HG03342 (cell line): ENCODE measurements around the gene NLRC5.
"Not testable (repeated sequence)": the region's sequence is repeated elsewhere in the genome, so short reads cannot be mapped to it uniquely, and the experiment has no call there.

Experiments used
- ATAC-seq: cut with Tn5 transposase; IDR thresholded peaks from one replicate; pipeline ENCODE4 v1.9.1; 2021; ENCODE audit warnings: mild to moderate bottlenecking, moderate library complexity; ENCODE audit not compliant: unreplicated experiment

Gene NLRC5

GRCh38 chr16:56961851-56962281 is 27.5 kb upstream of the NLRC5 start, which contains the start of gene CETP:
TSS of gene CETP (plus strand) at chr16:56961950. CDS start at chr16:56961980, 30 bp downstream.
- no peak for ATAC-seq

GRCh38 chr16:56964243-56965148 is 24.9 kb upstream of the NLRC5 start:
- peak; percentile 72 for ATAC-seq

- no peak for ATAC-seq
Measured at GRCh38 chr16:56965149-56966092, 23.9 kb upstream of the NLRC5 start.

DNA sequence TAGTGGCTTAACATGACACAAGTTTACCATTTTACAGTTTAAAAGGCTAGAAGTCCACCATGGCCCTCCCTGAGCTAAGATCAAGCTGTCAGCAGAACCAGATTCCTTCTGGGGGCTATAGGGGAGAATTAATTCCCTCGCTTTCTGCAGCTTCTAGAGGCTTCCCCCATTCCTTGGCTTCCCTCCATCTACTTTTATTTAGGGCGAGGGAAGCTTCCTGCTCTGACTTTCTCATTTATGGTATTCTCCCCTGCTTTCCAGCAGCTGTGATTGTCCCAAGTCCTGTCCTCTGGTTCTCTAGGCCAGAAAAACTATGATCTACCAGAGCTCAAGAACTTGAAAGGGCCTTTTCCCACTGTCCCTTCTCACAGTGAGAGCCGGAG is 23.3 kb upstream of the NLRC5 start:
- ATAC-seq, result no peak

DNA sequence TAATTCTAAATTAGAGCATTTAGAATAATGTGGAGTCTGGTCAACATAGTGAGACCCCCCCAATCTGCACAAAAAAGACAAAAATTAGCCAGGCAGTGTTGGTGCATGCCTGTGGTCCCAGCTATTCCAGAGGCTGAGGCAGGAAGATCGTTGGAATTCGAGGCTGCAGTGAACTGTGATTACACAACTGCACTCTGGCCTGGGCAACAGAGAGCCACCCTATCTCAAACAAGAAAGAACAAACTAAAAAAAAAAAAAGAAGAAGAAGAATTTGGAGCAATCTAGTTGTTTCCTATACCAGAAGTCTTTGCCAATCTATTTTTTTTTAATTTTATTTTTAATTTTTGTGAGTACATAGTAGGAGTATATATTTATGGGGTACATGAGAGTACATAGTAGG is 21.6 kb upstream of the NLRC5 start:
- no peak for ATAC-seq

DNA sequence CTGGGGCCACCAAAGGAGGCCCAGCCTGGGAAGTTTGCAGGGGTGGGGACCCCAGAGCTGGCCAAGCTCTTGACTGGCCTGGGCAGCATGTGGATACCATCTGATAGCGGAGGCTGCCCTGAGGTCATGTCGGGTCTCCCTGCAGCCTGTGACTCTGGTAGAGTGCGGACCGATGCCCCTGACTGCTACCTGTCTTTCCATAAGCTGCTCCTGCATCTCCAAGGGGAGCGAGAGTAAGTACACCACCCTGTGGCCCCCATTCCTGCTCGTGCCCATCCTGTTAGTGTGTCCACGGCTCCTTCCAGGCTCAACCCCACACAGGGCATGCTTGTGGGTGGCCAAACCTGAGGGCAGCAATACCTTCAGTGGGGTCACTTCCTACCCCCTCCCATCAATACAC is 19.6 kb upstream of the NLRC5 start:
- no peak for ATAC-seq

DNA sequence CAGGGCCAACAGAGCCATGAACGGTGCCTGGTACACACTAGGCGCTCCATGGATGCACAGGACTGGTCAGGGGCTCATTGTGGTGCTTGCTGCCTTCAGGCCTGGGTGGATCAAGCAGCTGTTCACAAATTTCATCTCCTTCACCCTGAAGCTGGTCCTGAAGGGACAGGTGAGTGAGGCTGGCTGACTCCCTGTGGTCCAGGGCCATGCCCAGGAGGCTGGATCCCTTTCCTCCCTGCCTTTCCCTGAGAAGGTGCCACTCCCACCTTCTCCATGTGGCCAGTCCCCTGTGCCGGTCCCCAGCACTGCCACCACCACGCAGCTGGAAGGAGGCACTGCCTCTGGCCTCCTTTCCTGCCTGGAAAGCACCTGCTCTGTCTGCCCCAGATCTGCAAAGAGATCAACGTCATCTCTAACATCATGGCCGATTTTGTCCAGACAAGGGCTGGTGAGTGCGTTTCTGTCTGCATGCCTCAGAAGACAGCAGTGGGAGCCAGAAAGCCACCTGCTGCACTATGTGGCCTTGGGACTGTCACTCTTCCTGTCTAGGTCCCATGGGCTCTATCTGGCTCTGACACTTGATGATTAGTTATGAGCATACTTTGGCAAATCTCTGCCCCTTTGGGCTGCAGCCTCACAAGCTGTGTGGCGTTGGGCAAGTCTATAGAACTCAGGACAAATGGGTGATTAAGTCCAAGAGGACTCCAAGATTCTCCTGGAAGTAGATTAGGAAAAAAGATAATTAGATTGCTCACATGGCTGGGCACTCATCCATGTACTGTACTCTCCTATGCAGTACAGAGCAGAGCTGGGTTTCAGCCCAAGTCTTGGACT is 18.2 kb upstream of the NLRC5 start:
- peak; percentile 86 for ATAC-seq

DNA sequence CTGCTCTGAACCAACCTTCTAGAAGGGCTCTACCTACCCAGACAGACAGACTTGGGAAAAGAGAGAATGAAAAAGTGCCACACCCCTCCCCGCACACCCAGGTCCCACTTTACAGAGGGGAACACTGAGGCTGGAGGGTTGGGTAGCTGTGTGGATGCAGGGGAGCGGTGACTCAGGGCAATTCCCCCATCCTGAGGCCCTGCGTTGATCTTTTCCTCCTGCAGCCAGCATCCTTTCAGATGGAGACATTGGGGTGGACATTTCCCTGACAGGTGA is 17.7 kb upstream of the NLRC5 start:
- ATAC-seq, result no peak

DNA sequence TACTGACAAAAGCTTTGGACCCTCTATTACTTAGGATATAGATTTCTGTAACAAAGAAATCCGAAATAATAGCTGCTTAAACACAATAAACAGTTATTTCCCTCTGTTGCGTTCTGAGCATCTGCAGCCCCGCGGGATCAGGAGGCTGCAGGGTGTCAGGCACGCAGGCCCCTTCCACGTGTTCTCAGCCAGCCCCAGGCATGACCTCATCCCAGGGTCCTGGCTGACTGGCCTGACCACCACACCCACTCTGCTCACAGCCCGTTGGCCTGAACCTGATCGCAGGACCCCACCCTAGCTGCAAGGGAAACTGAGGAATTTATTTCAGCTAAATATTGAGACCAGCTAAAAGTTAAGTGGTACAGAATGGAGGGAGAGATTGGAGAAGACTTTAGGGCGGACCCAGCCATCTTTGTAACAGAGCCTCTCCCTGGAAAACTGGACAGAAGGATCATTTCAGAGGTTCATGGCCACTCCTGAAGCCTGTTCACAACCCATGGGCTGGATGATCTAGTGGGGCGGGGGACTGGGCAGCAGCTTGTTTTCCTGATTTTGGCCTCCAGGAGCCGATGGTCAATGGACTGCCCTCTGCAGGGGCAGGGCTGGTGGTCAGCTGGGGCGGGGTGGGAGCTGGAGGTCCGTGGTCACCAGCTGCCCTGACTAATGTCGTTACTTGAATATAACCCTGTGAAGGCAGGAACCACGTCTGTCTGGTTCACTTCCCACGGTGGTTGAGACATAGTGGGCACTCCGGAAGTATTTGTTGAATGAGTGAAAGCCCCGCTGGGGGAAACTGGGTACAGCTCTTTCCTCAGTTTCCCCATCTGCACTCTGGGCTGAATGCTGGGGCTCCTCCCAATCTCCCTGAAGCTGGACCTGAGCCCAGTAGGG is 16.7 kb upstream of the NLRC5 start:
- no peak for ATAC-seq

DNA sequence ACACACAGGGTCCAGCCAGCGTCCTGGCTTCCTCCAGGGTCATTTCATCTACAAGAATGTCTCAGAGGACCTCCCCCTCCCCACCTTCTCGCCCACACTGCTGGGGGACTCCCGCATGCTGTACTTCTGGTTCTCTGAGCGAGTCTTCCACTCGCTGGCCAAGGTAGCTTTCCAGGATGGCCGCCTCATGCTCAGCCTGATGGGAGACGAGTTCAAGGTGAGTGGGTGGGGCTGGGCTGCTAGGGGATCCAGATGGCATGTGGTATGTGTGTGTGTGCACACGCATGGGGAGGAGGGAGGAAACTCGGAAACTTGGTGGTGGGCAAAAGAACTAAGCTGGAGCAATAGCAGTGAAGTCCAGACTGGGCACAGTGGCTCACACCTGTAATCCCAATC is 16.1 kb upstream of the NLRC5 start:
- ATAC-seq, result no peak

DNA sequence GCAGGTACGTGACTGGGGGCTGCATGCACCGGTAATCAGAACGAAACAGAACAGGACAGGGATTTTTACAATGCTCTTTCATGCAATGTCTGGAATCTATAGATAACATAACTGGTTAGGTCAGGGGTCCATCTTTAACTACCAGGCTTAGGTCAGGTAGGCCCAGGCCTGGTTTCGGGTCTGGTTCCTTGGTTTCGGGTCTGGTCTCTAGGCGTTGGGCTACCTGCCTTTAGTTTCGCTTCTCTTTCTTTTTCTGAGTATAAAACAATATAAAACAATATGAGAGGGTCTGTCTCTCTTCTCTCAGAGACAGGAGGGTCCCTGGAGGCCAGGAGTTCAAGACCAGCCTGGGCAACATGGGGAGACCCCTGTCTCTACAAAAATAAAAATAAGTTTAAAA is 15.5 kb upstream of the NLRC5 start:
- ATAC-seq, result not testable (repeated sequence)

DNA sequence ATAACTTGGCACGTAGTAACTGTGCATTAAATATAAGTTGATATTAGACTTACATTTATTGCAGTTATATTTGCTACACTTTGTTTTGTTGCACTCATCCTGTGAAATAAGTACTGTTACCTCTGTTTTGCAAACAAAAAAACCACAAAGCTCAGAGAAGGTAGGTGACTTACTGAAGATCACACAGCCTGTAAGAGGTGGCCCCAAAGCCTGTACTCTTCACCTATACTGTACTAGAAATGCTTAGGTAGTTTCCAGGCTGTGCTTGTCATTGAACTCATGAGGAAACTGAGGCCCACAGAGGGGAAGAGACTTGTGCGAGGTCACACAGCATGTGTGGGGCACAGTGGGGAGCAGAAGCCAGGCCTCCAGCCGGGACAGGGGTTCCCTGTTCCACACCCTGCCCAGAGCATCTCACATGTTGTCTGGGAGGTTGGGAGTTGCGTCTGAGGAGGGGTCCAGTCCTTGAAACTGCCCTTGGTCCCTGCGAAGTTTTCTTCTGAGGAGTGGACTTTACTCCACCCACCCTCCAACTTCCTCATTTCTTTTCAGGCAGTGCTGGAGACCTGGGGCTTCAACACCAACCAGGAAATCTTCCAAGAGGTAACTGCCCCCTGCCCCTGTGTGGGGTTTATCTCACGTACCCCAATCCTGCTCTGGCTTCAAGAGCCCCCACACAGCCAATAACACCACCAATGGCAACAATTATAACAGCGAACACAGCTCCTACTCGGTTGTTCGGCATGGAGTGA is 14.6 kb upstream of the NLRC5 start:
- ATAC-seq, result no peak

DNA sequence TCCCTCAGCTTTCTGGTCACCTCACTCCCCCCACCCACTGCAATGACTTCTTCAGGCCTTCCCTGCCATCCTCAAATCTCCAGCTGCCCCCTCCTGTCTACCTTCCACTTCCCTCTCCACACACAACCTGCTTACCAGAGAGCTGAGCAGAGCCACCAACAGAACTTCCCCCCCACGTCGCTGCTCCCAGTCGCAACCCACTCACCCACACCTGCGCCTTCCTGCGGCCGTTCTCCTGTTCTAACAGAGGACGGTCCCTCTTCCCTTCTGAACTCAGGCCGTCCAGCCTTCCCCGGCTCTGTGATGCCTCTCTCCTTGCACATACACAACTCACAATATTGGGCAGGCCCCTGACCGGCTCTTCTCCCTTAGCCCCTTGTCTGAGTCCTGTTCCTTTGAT is 13.6 kb upstream of the NLRC5 start:
- ATAC-seq, result no peak

GRCh38 chr16:56977216-56977615 is 12.1 kb upstream of the NLRC5 start:
- no peak for ATAC-seq

- ATAC-seq, result no peak
Measured at GRCh38 chr16:56977823-56978430, 11.4 kb upstream of the NLRC5 start.

DNA sequence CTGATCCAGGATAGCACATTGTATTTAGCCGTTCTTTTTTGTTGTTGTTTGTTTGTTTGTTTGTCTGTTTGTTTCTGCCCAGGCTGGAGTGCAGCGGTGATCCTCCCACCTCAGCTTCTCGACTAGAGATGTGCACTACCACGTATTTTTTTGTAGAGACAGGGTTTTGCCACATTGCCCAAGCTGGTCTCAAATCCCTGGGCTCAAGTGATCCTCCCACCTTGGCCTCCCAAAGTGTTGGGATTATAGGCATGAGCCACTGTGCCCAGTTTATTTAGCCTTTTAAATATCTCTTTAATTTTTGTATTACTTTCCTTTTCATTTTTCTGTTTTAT is 9.2 kb upstream of the NLRC5 start:
- no peak for ATAC-seq

DNA sequence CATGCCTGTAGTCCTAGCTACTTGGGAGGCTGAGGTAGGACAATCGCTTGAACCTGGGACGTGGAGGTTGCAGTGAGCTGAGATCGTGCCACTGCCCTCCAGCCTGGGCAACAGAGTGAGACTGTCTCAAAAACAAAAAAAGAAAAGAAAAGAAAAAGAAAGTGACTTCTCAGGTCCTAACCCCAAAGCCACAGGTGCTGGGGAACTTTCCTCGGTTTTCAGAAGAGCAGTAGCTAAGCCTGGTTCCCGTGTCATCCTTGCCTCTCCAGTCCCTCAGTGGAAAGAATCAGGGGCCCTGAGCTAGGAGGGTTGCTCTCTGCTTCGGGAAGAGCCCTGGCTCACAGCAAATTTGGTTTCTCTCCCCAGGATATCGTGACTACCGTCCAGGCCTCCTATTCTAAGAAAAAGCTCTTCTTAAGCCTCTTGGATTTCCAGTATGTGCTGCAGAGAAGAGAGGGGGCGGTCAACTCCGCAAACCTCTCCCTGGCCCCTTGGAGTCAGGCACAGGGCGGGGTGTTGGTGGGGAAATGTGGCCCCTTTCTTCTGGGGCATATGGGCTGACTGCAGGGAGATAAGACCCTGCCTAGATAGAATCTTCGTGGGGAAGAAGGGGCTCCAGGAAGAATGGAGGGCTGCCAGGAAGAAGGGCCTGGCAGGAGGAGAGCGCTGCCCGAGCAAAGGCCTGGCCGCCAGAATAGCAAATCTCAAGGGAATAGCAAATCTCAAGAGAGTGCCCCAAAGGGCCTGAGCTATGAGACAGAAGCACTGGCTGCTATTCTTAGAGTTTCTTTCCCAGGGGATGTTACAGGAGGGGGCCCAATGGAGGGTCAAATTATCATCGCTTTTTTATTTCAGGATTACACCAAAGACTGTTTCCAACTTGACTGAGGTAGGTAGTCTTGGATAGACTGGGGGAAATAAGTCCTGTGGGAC is 8.3 kb upstream of the NLRC5 start:
- ATAC-seq, result peak; percentile 46

- ATAC-seq, result no peak
Measured at GRCh38 chr16:56981729-56982271, 7.6 kb upstream of the NLRC5 start.
